HCT116 (cell line): Measurements from ENCODE around the gene GSTM5.

Experiments used
- EZH2 ChIP-seq: fragments of 200-600 bp; sonication (generic); IDR thresholded peaks from 2 replicates; pipeline ENCODE4 v1.6.1; 2017; ENCODE audit warnings: antibody characterized with exemption, mixed run types
- EZH2phosphoT487 ChIP-seq: fragments of 200-600 bp; IDR thresholded peaks from 2 replicates; pipeline ENCODE4 v1.6.1; 2018; ENCODE audit warnings: antibody characterized with exemption, borderline replicate concordance
- MAX ChIP-seq: IDR thresholded peaks from 2 replicates; pipeline ENCODE4 v1.6.1; 2012
- POLR2A ChIP-seq: IDR thresholded peaks from 2 replicates; pipeline ENCODE4 v1.7.0; 2011; ENCODE audit warnings: borderline replicate concordance; ENCODE audit not compliant: insufficient read depth, insufficient read length; ENCODE audit errors: extremely low read depth
- SIN3A ChIP-seq: IDR thresholded peaks from 2 replicates; pipeline ENCODE4 v1.6.1; 2012; ENCODE audit warnings: low read depth
- SP1 ChIP-seq: IDR thresholded peaks from 2 replicates; pipeline ENCODE4 v1.6.1; 2012; ENCODE audit warnings: low read depth
- SRF ChIP-seq: IDR thresholded peaks from 2 replicates; pipeline ENCODE4 v1.6.1; 2012; ENCODE audit warnings: low read depth
- TCF7L2 ChIP-seq: IDR thresholded peaks from 2 replicates; pipeline ENCODE4 v1.7.0; 2011; ENCODE audit warnings: borderline replicate concordance, inconsistent platforms; ENCODE audit not compliant: insufficient read depth, insufficient read length; ENCODE audit errors: extremely low read depth
- TF ChIP-seq, protein P1 (sequence below), 3 experiments: fragments of 200-600 bp in 1 of 3; sonication (generic) in 1 of 3; IDR thresholded peaks in 2 of 3; conservative IDR thresholded peaks in 1 of 3; 2 replicates each; pipeline ENCODE4 v1.5.1; 2012 to 2017; ENCODE audit warnings: low read depth in 2 of 3, low read length in 2 of 3, antibody characterized with exemption in 1 of 3, borderline replicate concordance in 1 of 3, control low read depth in 1 of 3, mild to moderate bottlenecking in 1 of 3, mixed read lengths in 1 of 3, mixed run types in 1 of 3, moderate library complexity in 1 of 3; ENCODE audit not compliant: insufficient read depth in 1 of 3

DNA sequence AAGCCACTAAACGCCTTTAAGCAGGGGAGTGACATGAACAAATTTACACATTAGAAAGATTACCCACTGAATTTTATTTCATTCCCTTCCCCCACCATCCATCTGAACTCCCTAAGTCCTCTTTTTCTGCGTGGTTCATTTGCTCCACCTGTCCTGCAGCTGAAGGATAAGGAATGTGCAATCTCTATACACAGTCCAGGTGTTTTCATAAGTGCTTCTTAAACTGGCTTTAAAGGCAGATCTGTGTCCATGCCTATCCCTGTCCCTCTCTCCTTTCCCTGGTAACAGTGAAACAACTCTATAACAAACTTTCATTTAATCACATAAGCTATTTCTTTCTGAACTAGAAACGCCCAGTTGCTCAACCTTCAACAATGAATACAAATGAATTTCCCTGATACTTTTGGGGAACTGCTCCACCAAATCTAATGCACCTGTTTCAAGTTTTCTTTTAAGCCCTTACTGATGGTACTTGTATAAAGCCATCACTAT, 20.4 kb downstream of the GSTM5 start:
- TF ChIP-seq, protein P1, sequence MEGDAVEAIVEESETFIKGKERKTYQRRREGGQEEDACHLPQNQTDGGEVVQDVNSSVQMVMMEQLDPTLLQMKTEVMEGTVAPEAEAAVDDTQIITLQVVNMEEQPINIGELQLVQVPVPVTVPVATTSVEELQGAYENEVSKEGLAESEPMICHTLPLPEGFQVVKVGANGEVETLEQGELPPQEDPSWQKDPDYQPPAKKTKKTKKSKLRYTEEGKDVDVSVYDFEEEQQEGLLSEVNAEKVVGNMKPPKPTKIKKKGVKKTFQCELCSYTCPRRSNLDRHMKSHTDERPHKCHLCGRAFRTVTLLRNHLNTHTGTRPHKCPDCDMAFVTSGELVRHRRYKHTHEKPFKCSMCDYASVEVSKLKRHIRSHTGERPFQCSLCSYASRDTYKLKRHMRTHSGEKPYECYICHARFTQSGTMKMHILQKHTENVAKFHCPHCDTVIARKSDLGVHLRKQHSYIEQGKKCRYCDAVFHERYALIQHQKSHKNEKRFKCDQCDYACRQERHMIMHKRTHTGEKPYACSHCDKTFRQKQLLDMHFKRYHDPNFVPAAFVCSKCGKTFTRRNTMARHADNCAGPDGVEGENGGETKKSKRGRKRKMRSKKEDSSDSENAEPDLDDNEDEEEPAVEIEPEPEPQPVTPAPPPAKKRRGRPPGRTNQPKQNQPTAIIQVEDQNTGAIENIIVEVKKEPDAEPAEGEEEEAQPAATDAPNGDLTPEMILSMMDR (IDR thresholded peaks at IDR 0.05 in 2 of 3, conservative IDR thresholded peaks at IDR 0.05 in 1 of 3; ENCODE audit: borderline replicate concordance in 1 of 3, insufficient read depth in 1 of 3, low read depth in 2 of 3, low read length in 2 of 3), result no peak
- TF ChIP-seq SRF (no peak), POLR2A (no peak), SIN3A (no peak), EZH2 (no peak), MAX (no peak), TCF7L2 (no peak), EZH2phosphoT487 (no peak), SP1 (no peak)
